Left forelimb (tissue), 1 donor: ENCODE measurements around the gene C2CD2L.
"Not testable (repeated sequence)": the region's sequence is repeated elsewhere in the genome, so short reads cannot be mapped to it uniquely, and the experiment has no call there.

Source experiments
- DNase-seq: peaks from one replicate; pipeline ENCODE4 v3.0.0-alpha.2; 2018; ENCODE audit warnings: low spot score

C2CD2L gene

GRCh38 chr11:119152043-119152442 is 44.9 kb downstream of the C2CD2L start:
- DNase-seq, result no peak

DNA sequence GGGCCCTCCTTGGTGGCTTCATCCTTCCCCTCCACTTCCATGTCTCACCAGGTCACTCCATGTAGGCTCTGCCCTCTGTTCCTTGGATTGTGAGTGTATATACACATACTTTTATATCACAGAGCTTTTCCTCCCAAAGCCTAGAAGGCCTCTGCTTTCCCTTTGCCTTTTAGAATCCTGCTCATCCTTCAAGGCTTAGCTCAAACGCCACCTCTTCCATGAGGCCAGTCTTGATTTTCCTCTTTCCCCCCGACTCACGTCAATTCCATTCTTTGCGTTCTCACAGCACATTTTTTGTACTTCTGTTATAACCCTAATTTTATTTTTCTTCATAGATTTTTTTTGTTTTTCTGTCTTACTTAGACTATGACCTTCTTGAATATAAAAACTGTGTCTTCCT is 45.5 kb downstream of the C2CD2L start:
- no peak for DNase-seq

- DNase-seq, result no peak
Measured at GRCh38 chr11:119153049-119153818, 46.1 kb downstream of the C2CD2L start.

DNA sequence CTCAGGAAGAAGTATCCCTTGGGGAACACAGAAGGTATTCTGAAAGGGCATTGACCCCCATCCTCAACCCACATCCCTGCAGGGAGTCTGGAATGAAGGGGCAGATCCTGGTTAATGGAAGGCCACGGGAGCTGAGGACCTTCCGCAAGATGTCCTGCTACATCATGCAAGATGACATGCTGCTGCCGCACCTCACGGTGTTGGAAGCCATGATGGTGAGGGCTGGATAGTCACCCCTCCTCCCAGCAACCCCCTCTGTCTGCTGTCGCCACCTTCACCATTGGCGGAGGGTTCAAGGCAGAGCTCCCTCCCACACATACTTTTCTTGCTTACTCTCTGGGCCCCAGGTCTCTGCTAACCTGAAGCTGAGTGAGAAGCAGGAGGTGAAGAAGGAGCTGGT is 47.0 kb downstream of the C2CD2L start:
- no peak for DNase-seq

GRCh38 chr11:119155733-119156492 is 48.8 kb downstream of the C2CD2L start:
- no peak for DNase-seq

GRCh38 chr11:119156496-119156895 is 49.4 kb downstream of the C2CD2L start:
- DNase-seq, result no peak

DNA sequence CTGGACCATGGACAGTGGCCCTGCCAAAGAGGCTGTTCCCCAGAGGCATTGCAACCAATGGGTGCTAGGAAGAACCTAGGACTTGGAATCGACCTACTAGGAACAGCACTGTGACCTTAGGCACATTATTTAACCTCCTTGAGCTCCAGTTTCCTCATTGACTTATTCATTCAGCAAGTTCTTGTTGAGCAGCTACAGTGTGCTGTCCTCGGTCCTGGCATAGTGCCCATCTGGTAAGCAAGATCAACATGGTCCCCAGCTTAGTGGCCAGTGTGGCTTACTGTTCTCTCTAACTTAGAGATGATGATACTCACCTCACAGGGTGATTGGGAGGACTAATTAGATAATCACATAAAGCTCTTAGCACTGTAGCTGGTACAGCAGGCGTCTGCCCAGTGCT is 49.9 kb downstream of the C2CD2L start:
- DNase-seq, result no peak

DNA sequence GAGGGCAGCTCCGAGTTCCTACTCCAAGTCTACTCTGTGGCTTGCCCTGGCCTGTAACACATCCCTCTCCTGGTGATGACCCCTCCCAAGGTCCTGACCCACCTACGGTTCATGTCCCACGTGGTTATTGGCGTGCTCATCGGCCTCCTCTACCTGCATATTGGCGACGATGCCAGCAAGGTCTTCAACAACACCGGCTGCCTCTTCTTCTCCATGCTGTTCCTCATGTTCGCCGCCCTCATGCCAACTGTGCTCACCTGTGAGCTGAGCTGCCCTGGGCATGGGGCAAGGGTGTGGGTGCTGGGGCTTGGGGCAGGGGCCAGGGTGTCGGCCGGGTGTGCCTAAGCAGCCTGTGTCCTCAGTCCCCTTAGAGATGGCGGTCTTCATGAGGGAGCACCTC is 51.3 kb downstream of the C2CD2L start:
- DNase-seq, result no peak

DNA sequence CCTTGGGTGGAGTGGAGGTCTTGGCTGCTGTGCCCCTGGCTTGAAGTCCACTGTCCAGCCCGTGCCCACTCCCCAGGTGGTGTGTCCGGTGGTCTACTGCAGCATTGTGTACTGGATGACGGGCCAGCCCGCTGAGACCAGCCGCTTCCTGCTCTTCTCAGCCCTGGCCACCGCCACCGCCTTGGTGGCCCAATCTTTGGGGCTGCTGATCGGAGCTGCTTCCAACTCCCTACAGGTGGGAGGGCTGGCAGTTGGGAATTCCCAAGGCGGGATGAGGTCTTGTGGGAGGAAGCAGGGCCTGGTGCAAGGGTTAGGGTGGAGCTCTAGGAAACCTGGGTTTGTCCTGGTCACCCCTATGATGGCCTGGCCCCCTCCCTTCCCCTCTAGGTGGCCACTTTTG is 53.0 kb downstream of the C2CD2L start:
- DNase-seq, result no peak

GRCh38 chr11:119161871-119162270 is 54.7 kb downstream of the C2CD2L start:
- DNase-seq, result no peak

- no peak for DNase-seq
Measured at GRCh38 chr11:119166368-119167076, 59.4 kb downstream of the C2CD2L start.

GRCh38 chr11:119167077-119167458 is 59.9 kb downstream of the C2CD2L start:
- DNase-seq, result not testable (repeated sequence)

GRCh38 chr11:119167933-119168332 is 60.8 kb downstream of the C2CD2L start:
- DNase-seq, result no peak
